PFSK-1 (cell line): Measurements from ENCODE around the gene ZNF112.

ENCODE experiments used
- POLR2AphosphoS5 ChIP-seq: IDR thresholded peaks from 2 replicates; pipeline ENCODE4 v1.6.1; 2012; ENCODE audit warnings: low read depth, mild to moderate bottlenecking, control low read depth, low read length, moderate library complexity
- REST ChIP-seq, 2 experiments: IDR thresholded peaks; 2 replicates each; pipeline versions ENCODE4 v1.6.1 to v1.8.0; 2011 to 2012; ENCODE audit warnings: low read depth in 2 of 2, low read length in 2 of 2, control low read depth in 1 of 2, inconsistent platforms in 1 of 2, mild to moderate bottlenecking in 1 of 2, moderate library complexity in 1 of 2; ENCODE audit not compliant: insufficient read depth in 1 of 2
- SIN3A ChIP-seq: IDR thresholded peaks from 2 replicates; pipeline ENCODE4 v1.6.1; 2012; ENCODE audit warnings: mild to moderate bottlenecking, low read length, moderate library complexity, borderline replicate concordance; ENCODE audit not compliant: insufficient read depth

DNA sequence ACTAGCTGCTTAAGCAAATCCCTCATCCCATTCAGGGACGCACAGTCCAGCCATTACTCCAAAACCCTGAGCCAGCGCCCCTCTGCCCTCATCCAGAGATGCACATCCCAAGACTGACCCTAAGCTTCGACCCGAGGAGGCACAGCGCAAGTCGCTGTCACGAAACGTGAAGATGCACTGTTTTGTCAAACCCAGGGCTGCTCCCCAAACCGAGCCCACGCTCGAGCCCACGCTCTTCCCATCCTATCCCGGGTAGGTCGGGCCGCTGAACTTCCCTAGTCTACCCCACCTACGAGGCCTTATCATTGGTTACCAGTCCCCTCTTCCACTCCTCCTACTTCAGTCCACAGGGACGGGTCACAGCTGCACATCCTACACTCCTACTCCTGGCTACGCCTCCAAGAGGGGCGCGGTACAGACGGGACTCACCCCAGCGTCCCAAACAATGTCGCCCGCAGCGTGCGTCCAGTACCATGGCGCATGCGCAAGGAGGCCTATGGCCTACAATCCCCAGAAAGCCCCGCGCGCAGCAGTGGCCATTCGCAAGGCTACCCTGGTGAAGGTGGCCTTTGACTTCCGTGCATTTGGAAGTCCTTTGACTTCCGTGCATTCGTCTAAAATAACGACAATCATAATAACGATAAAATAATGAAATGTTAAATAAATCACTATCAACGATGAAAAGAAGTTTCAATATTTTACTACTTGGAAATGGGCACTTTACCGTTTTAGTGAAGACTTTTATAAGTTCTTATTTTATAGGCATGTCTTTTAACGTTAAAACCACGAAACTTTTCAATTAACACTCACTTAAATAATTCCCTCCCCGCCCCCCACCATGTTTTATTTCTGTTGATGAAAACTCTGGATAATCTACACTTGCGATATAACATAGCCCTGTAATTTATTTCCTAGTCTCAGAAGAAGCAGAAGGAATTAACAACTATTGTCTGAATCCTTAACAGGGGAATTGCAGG lies 44.9 kb upstream of the ZNF112 start, which contains the start of gene ZNF285:
- TF ChIP-seq POLR2AphosphoS5 = 0 out of 2 replicates have a peak, but pooled peaks have one; percentile 39
- no peak for TF ChIP-seq REST (IDR thresholded peaks at IDR 0.05; ENCODE audit: insufficient read depth in 1 of 2, low read depth in 2 of 2, low read length in 2 of 2)
- TF ChIP-seq SIN3A = peak; percentile 49; the same call in 1 of the 2 replicates
